ENCODE results near the gene LRBA.

The LRBA gene

GRCh38 chr4:150888625-150889024 lies 126.5 kb downstream of the LRBA start:
- TF ChIP-seq CTCF (conservative IDR thresholded peaks at IDR 0.05): no peak
- H3K27ac ChIP-seq: no peak overlapping the region

- TF ChIP-seq CTCF (conservative IDR thresholded peaks at IDR 0.05): no peak
Measured at GRCh38 chr4:150888217-150888616, 126.9 kb downstream of the LRBA start.

GRCh38 chr4:150886597-150886996 lies 128.5 kb downstream of the LRBA start:
- no peak for TF ChIP-seq CTCF (conservative IDR thresholded peaks at IDR 0.05)
- H3K27ac ChIP-seq: no peak overlapping the region

More at GRCh38 chr4:150888217-150888616, 126.9 kb downstream of the LRBA start:
- H3K27ac ChIP-seq: no peak overlapping the region

GRCh38 chr4:150884625-150885024 lies 130.5 kb downstream of the LRBA start:
- no peak for TF ChIP-seq CTCF (conservative IDR thresholded peaks at IDR 0.05)
- no peak overlapping the region for H3K27ac ChIP-seq

GRCh38 chr4:150875367-150875766 lies 139.7 kb downstream of the LRBA start:
- TF ChIP-seq CTCF (conservative IDR thresholded peaks at IDR 0.05): no peak
- H3K27ac ChIP-seq: no peak overlapping the region

GRCh38 chr4:150874338-150875226 lies 140.5 kb downstream of the LRBA start:
- no peak overlapping the region for H3K27ac ChIP-seq
- TF ChIP-seq CTCF (conservative IDR thresholded peaks at IDR 0.05): no peak

GRCh38 chr4:150867148-150867547 lies 147.9 kb downstream of the LRBA start:
- no peak overlapping the region for H3K27ac ChIP-seq
- TF ChIP-seq CTCF (conservative IDR thresholded peaks at IDR 0.05): peak; percentile 70
